CD14-positive monocyte (primary cell): ENCODE data around the gene ZNF385D. TPM values are rescaled to one million over a fixed set of nuclear protein-coding genes. Genes with fewer than 3 reads are reported as not detected.

Experiments used
- DNase-seq, 3 donors: peaks; one replicate each; pipeline ENCODE4 v3.0.0-alpha.2; 2011 to 2022
- H2AFZ ChIP-seq: 2 replicates; pipeline ENCODE4 v1.6.0; 2012; ENCODE audit warnings: mild to moderate bottlenecking, low read depth, low read length, inconsistent platforms; ENCODE audit not compliant: insufficient read depth, poor library complexity, severe bottlenecking
- H3K27ac ChIP-seq, 2 donors: 1 replicate in 1 of 2; 2 replicates in 1 of 2; pipeline ENCODE4 v1.5.1; 2012 to 2013; ENCODE audit warnings: low read length in 2 of 2, control low read depth in 1 of 2, inconsistent platforms in 1 of 2, low read depth in 1 of 2, mild to moderate bottlenecking in 1 of 2
- H3K27me3 ChIP-seq, 2 donors: one replicate each; pipeline versions ENCODE4 v1.6.0 to v1.6.1; 2011 to 2013; ENCODE audit warnings: low read length in 2 of 2; ENCODE audit not compliant: control insufficient read depth in 2 of 2, insufficient read depth in 2 of 2
- H3K36me3 ChIP-seq, 2 donors: replicated peaks in 1 of 2; 1 replicate in 1 of 2; 2 replicates in 1 of 2; pipeline versions ENCODE4 v1.5.1 to v1.6.1; 2012 to 2013; ENCODE audit warnings: low read length in 2 of 2, control low read depth in 1 of 2, inconsistent platforms in 1 of 2, mild to moderate bottlenecking in 1 of 2; ENCODE audit not compliant: insufficient read depth in 2 of 2, control insufficient read depth in 1 of 2
- H3K4me1 ChIP-seq, 2 donors: 1 replicate in 1 of 2; 2 replicates in 1 of 2; pipeline versions ENCODE4 v1.5.1 to v1.6.1; 2012 to 2013; ENCODE audit warnings: low read length in 2 of 2, control low read depth in 1 of 2, inconsistent platforms in 1 of 2, mild to moderate bottlenecking in 1 of 2, moderate library complexity in 1 of 2; ENCODE audit not compliant: insufficient read depth in 2 of 2, control insufficient read depth in 1 of 2
- H3K4me2 ChIP-seq: replicated peaks from 2 replicates; pipeline ENCODE3; 2012; ENCODE audit warnings: low read length, moderate library complexity, mild to moderate bottlenecking; ENCODE audit not compliant: poor library complexity, severe bottlenecking; ENCODE audit errors: extremely low read depth
- H3K4me3 ChIP-seq, 3 experiments: fragments of 200-600 bp in 1 of 3; sonication (generic) in 1 of 3; replicated peaks in 1 of 3; 1 replicate in 2 of 3; 2 replicates in 1 of 3; pipeline ENCODE4 v1.5.1; 2011 to 2013; ENCODE audit warnings: low read length in 3 of 3, mild to moderate bottlenecking in 3 of 3, control low read depth in 2 of 3, low read depth in 2 of 3, inconsistent platforms in 1 of 3, moderate library complexity in 1 of 3
- H3K79me2 ChIP-seq: 2 replicates; pipeline ENCODE4 v1.6.0; 2012; ENCODE audit warnings: mild to moderate bottlenecking, control low read depth, inconsistent platforms, low read length, moderate library complexity; ENCODE audit not compliant: insufficient read depth
- H3K9ac ChIP-seq: 2 replicates; pipeline ENCODE4 v1.6.0; 2017; ENCODE audit warnings: low read length, mild to moderate bottlenecking; ENCODE audit not compliant: insufficient read depth, poor library complexity, severe bottlenecking
- H3K9me3 ChIP-seq, 2 donors: replicated peaks in 1 of 2; 1 replicate in 1 of 2; 2 replicates in 1 of 2; pipeline versions ENCODE4 v1.5.1 to v1.6.1; 2012 to 2013; ENCODE audit warnings: low read length in 2 of 2, control low read depth in 1 of 2; ENCODE audit not compliant: control insufficient read depth in 1 of 2, insufficient read depth in 1 of 2
- H4K20me1 ChIP-seq: 2 replicates; pipeline ENCODE4 v1.6.0; 2012; ENCODE audit warnings: mild to moderate bottlenecking, low read length, control low read depth, moderate library complexity; ENCODE audit not compliant: insufficient read depth
- H3K27ac Mint-ChIP-seq, 7 donors: one replicate each; pipeline ENCODE4 v1.8.0; 2020; ENCODE audit warnings: mild to moderate bottlenecking in 7 of 7, mixed read lengths in 7 of 7, moderate library complexity in 6 of 7, inconsistent platforms in 2 of 7
- H3K27me3 Mint-ChIP-seq, 3 donors: one replicate each; pipeline ENCODE4 v1.8.0; 2021 to 2022; ENCODE audit warnings: low read depth in 3 of 3, mild to moderate bottlenecking in 3 of 3, mixed read lengths in 3 of 3, moderate library complexity in 3 of 3, inconsistent platforms in 1 of 3
- H3K36me3 Mint-ChIP-seq, 2 donors: one replicate each; pipeline ENCODE4 v1.8.0; 2020; ENCODE audit warnings: mixed read lengths in 2 of 2, inconsistent platforms in 1 of 2, mild to moderate bottlenecking in 1 of 2
- H3K4me1 Mint-ChIP-seq: one replicate; pipeline ENCODE4 v1.8.0; 2020; ENCODE audit warnings: mild to moderate bottlenecking, mixed read lengths
- H3K4me3 Mint-ChIP-seq, 2 donors: one replicate each; pipeline ENCODE4 v1.8.0; 2020; ENCODE audit warnings: mild to moderate bottlenecking in 2 of 2, mixed read lengths in 2 of 2, moderate library complexity in 1 of 2
- H3K9me3 Mint-ChIP-seq, 7 donors: one replicate each; pipeline ENCODE4 v1.8.0; 2020 to 2022; ENCODE audit warnings: mixed read lengths in 7 of 7, mild to moderate bottlenecking in 6 of 7, moderate library complexity in 6 of 7, inconsistent platforms in 2 of 7
- WGBS: methylation state at CpG from one replicate; pipeline ENCODE4 v1.1.5; 2013; ENCODE audit warnings: missing lambda C conversion rate; ENCODE audit not compliant: insufficient coverage; 5-methylcytosine and 5-hydroxymethylcytosine counted together
- intact Hi-C, 2 donors: fragments of 100-400 bp; cut with micrococcal nuclease; formaldehyde crosslinking; loops; one replicate each; pipeline versions ENCODE4 v1.15.0 to v1.15.1; 2023
- polyA plus RNA-seq, 3 donors: library from polyadenylated mRNA; depleted of rRNA in 1 of 3; unstranded in 2 of 3; stranded (reverse) in 1 of 3; fragments of 300-500 nt in 2 of 3; fragments of >200 nt in 1 of 3; fragmentation: Illumina TruSeq in 2 of 3; gene quantifications; 1 replicate in 2 of 3; 2 replicates in 1 of 3; pipeline ENCODE4 v1.2.3, GENCODE V29; 2012 to 2021
- TF ChIP-seq, protein P1 (sequence below): fragments of 200-600 bp; IDR thresholded peaks from one replicate; pipeline ENCODE4 v1.8.0; 2022; ENCODE audit warnings: antibody characterized with exemption, mild to moderate bottlenecking

ZNF385D gene
- polyA plus RNA-seq, 3 donors: not detected

DNA sequence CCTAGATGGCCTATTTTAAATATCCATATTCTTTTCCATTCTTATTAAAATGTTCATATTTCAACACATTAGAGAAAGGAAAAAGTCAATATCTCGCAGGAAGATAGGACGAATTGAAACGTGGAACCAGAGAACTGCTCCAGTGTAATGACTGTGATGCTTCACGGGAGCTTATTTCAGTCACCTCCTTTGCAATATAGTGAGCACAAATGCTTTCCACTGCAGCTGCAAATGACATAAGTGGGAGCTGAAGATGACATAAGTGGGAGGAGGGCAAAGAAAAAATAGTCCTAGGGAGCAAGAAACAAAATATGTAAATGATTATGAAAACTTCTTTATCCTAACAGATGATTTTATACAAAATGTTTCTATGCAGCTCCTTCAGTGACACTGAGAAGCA, 324.1 kb downstream of the ZNF385D start:
- Histone ChIP-seq H3K79me2 (no peaks in the 10 kb centered on the region), H3K4me1 (no peaks in the 10 kb centered on the region), H2AFZ (no peak overlapping the region), H3K27me3 (no peaks in the 10 kb centered on the region), H3K9me3 (no peaks in the 10 kb centered on the region), H3K9ac (no peak overlapping the region), H3K4me2 (no peak overlapping the region), H3K27ac (no peak overlapping the region), H4K20me1 (no peaks in the 10 kb centered on the region), H3K36me3 (no peaks in the 10 kb centered on the region), H3K4me3 (no peak overlapping the region)
- no peaks in the 10 kb centered on the region for H3K4me1 Mint-ChIP-seq
- no peak overlapping the region for H3K27ac Mint-ChIP-seq
- WGBS: no CpG with 5 or more reads among the region's 4 CpGs
- DNase-seq: no peak
- H3K36me3 Mint-ChIP-seq: no peaks in the 10 kb centered on the region
- peaks cover 0 to 6% (median 2%) of the 10 kb centered on the region in 7 donors for H3K9me3 Mint-ChIP-seq
- TF ChIP-seq, protein P1, sequence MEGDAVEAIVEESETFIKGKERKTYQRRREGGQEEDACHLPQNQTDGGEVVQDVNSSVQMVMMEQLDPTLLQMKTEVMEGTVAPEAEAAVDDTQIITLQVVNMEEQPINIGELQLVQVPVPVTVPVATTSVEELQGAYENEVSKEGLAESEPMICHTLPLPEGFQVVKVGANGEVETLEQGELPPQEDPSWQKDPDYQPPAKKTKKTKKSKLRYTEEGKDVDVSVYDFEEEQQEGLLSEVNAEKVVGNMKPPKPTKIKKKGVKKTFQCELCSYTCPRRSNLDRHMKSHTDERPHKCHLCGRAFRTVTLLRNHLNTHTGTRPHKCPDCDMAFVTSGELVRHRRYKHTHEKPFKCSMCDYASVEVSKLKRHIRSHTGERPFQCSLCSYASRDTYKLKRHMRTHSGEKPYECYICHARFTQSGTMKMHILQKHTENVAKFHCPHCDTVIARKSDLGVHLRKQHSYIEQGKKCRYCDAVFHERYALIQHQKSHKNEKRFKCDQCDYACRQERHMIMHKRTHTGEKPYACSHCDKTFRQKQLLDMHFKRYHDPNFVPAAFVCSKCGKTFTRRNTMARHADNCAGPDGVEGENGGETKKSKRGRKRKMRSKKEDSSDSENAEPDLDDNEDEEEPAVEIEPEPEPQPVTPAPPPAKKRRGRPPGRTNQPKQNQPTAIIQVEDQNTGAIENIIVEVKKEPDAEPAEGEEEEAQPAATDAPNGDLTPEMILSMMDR: no peak
- intact Hi-C loops: no loop called here
- H3K4me3 Mint-ChIP-seq: no peak overlapping the region
- H3K27me3 Mint-ChIP-seq: peaks cover 0 to 1% (median 0%) of the 10 kb centered on the region in 3 donors

DNA sequence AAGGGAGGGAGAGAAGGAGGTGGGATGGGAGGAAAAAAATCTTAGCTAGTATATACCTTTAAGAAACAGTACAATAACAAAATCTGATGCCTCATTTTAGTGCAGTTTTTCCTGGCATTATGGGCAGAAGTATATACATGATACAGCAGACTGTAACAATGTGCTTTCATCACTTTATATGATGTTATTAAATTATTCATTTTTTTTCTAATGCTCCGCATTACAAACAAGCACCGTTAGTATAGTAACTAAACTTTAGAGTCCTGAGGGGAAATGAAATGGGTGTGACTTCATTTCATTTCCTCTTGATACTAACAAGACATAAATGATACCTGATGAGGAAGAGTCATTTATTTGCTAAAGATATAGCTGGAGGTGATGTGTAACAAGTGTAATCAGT, 325.3 kb downstream of the ZNF385D start:
- Histone ChIP-seq H3K4me3 (no peak overlapping the region), H2AFZ (no peak overlapping the region), H3K27me3 (no peaks in the 10 kb centered on the region), H4K20me1 (no peaks in the 10 kb centered on the region), H3K27ac (no peak overlapping the region), H3K9ac (no peak overlapping the region), H3K9me3 (peaks cover 0 to 3% of the 10 kb centered on the region in 2 donors), H3K4me1 (no peaks in the 10 kb centered on the region), H3K36me3 (no peaks in the 10 kb centered on the region), H3K4me2 (no peak overlapping the region), H3K79me2 (no peaks in the 10 kb centered on the region)
- Mint-ChIP-seq H3K36me3 (no peaks in the 10 kb centered on the region), H3K9me3 (peaks cover 0 to 10% (median 2%) of the 10 kb centered on the region in 7 donors), H3K4me1 (no peaks in the 10 kb centered on the region), H3K27me3 (peaks cover 0 to 1% (median 0%) of the 10 kb centered on the region in 3 donors), H3K27ac (no peak overlapping the region), H3K4me3 (no peak overlapping the region)
- intact Hi-C loops: no loop called here
- TF ChIP-seq, protein P1: no peak
- no CpG with 5 or more reads among the region's 2 CpGs for WGBS
- DNase-seq: no peak
